HG03139 (cell line): ENCODE results near the gene KRTAP10-6.
"Not testable (repeated sequence)": the region's sequence is repeated elsewhere in the genome, so short reads cannot be mapped to it uniquely, and the experiment has no call there.

ENCODE experiments used
- ATAC-seq: cut with Tn5 transposase; IDR thresholded peaks from one replicate; pipeline ENCODE4 v1.9.1; 2021; ENCODE audit not compliant: unreplicated experiment

The KRTAP10-6 gene

GRCh38 chr21:44618504-44618903 is 26.2 kb upstream of the KRTAP10-6 start:
- ATAC-seq, result no peak

- no peak for ATAC-seq
Observed at GRCh38 chr21:44617071-44617501, 24.8 kb upstream of the KRTAP10-6 start.

GRCh38 chr21:44616591-44616926 is 24.3 kb upstream of the KRTAP10-6 start:
- ATAC-seq, result no peak

GRCh38 chr21:44615911-44616590 is 23.7 kb upstream of the KRTAP10-6 start:
- no peak for ATAC-seq

GRCh38 chr21:44615466-44615865 is 23.2 kb upstream of the KRTAP10-6 start:
- ATAC-seq, result no peak

GRCh38 chr21:44614961-44615391 is 22.7 kb upstream of the KRTAP10-6 start:
- ATAC-seq, result no peak

GRCh38 chr21:44614161-44614631 is 21.9 kb upstream of the KRTAP10-6 start:
- ATAC-seq, result no peak

GRCh38 chr21:44613386-44614155 is 21.3 kb upstream of the KRTAP10-6 start:
- no peak for ATAC-seq

GRCh38 chr21:44612669-44613229 is 20.4 kb upstream of the KRTAP10-6 start:
- no peak for ATAC-seq

- ATAC-seq, result no peak
Observed at GRCh38 chr21:44612029-44612486, 19.8 kb upstream of the KRTAP10-6 start, which contains the start of gene KRTAP10-8. Gene KRTAP10-8, plus strand, starts transcription at chr21:44612079. Its CDS starts 22 bp downstream, at chr21:44612101.

GRCh38 chr21:44611551-44611950 is 19.2 kb upstream of the KRTAP10-6 start:
- no peak for ATAC-seq

GRCh38 chr21:44610157-44610843 is 18.0 kb upstream of the KRTAP10-6 start:
- ATAC-seq, result not testable (repeated sequence)

- ATAC-seq, result no peak
Observed at GRCh38 chr21:44609193-44609592, 16.9 kb upstream of the KRTAP10-6 start.

GRCh38 chr21:44606495-44606894 is 14.2 kb upstream of the KRTAP10-6 start:
- no peak for ATAC-seq

GRCh38 chr21:44603911-44604310 is 11.6 kb upstream of the KRTAP10-6 start:
- no peak for ATAC-seq

- no peak for ATAC-seq
Observed at GRCh38 chr21:44603109-44603875, 11.0 kb upstream of the KRTAP10-6 start.

- ATAC-seq, result no peak
Observed at GRCh38 chr21:44602463-44602850, 10.2 kb upstream of the KRTAP10-6 start.

- ATAC-seq, result no peak
Observed at GRCh38 chr21:44601596-44602462, 9.5 kb upstream of the KRTAP10-6 start.

- ATAC-seq, result not testable (repeated sequence)
Observed at GRCh38 chr21:44601091-44601490, 8.8 kb upstream of the KRTAP10-6 start.
